HUES64 (cell line): ENCODE results near the gene DEK.
A peak's percentile ranks its signal among the peaks of the same experiment; 100 is the strongest.

Experiments used
- H3K27ac ChIP-seq: 2 replicates; pipeline ENCODE4 v1.7.0; 2013; ENCODE audit warnings: low read depth, low read length, inconsistent platforms
- H3K27me3 ChIP-seq: 2 replicates; pipeline ENCODE4 v1.6.1; 2013; ENCODE audit warnings: mild to moderate bottlenecking, low read length; ENCODE audit not compliant: insufficient read depth
- H3K36me3 ChIP-seq: 2 replicates; pipeline ENCODE4 v1.6.1; 2013; ENCODE audit warnings: mild to moderate bottlenecking, low read length; ENCODE audit not compliant: insufficient read depth
- H3K4me1 ChIP-seq: 2 replicates; pipeline ENCODE4 v1.6.1; 2013; ENCODE audit warnings: mild to moderate bottlenecking, low read length, moderate library complexity; ENCODE audit not compliant: insufficient read depth
- H3K4me3 ChIP-seq: 2 replicates; pipeline ENCODE4 v1.5.1; 2013; ENCODE audit warnings: mild to moderate bottlenecking, low read length, moderate library complexity
- H3K9ac ChIP-seq: 2 replicates; pipeline ENCODE4 v1.6.1; 2013; ENCODE audit warnings: mild to moderate bottlenecking, low read depth, low read length
- H3K9me3 ChIP-seq: 2 replicates; pipeline ENCODE4 v1.6.1; 2013; ENCODE audit warnings: low read depth, low read length; ENCODE audit not compliant: insufficient read depth
- WGBS: fragments of 150-250, 120-280 bp; methylation state at CpG from one replicate; pipeline ENCODE4 v1.1.7; 2013; ENCODE audit warnings: missing lambda C conversion rate; 5-methylcytosine and 5-hydroxymethylcytosine counted together

The DEK gene

GRCh38 chr6:18247002-18247401 lies 17.3 kb downstream of the DEK start:
- no peak overlapping the region for H3K4me3 ChIP-seq
- H3K9ac ChIP-seq = no peak overlapping the region
- H3K27me3 ChIP-seq = no peaks in the 10 kb centered on the region
- no peaks in the 10 kb centered on the region for H3K9me3 ChIP-seq
- H3K27ac ChIP-seq = no peak overlapping the region
- peaks cover 99% of the 10 kb centered on the region for H3K36me3 ChIP-seq
- no peaks in the 10 kb centered on the region for H3K4me1 ChIP-seq

GRCh38 chr6:18246205-18246604 lies 18.1 kb downstream of the DEK start:
- H3K9me3 ChIP-seq = no peaks in the 10 kb centered on the region
- no peak overlapping the region for H3K27ac ChIP-seq
- H3K4me1 ChIP-seq = peaks cover 7% of the 10 kb centered on the region; the same call in 1 of the 2 replicates
- no peak overlapping the region for H3K4me3 ChIP-seq
- peaks cover 99% of the 10 kb centered on the region for H3K36me3 ChIP-seq
- no peak overlapping the region for H3K9ac ChIP-seq
- no peaks in the 10 kb centered on the region for H3K27me3 ChIP-seq

GRCh38 chr6:18245642-18246041 lies 18.7 kb downstream of the DEK start:
- 79% methylated on average over 7 of the region's 7 CpGs for WGBS
- Histone ChIP-seq H3K4me1 (peaks cover 11% of the 10 kb centered on the region), H3K36me3 (peaks cover 99% of the 10 kb centered on the region)

GRCh38 chr6:18245079-18245478 lies 19.3 kb downstream of the DEK start:
- H3K4me3 ChIP-seq = no peak overlapping the region
- H3K27ac ChIP-seq = no peak overlapping the region
- H3K4me1 ChIP-seq = peaks cover 17% of the 10 kb centered on the region
- WGBS = 95% methylated on average over 1 of the region's 1 CpG
- H3K9ac ChIP-seq = no peak overlapping the region
- peaks cover 100% of the 10 kb centered on the region for H3K36me3 ChIP-seq
- H3K27me3 ChIP-seq = no peaks in the 10 kb centered on the region
- H3K9me3 ChIP-seq = no peaks in the 10 kb centered on the region

More at GRCh38 chr6:18245642-18246041, 18.7 kb downstream of the DEK start:
- H3K9ac ChIP-seq = no peak overlapping the region
- H3K27me3 ChIP-seq = no peaks in the 10 kb centered on the region
- H3K9me3 ChIP-seq = no peaks in the 10 kb centered on the region
- no peak overlapping the region for H3K27ac ChIP-seq
- H3K4me3 ChIP-seq = no peak overlapping the region

- no peak overlapping the region for H3K27ac ChIP-seq
- no peak overlapping the region for H3K9ac ChIP-seq
- peaks cover 100% of the 10 kb centered on the region for H3K36me3 ChIP-seq
- H3K9me3 ChIP-seq = no peaks in the 10 kb centered on the region
- no peak overlapping the region for H3K4me3 ChIP-seq
- 88% methylated on average over 2 of the region's 2 CpGs for WGBS
- no peaks in the 10 kb centered on the region for H3K27me3 ChIP-seq
- peaks cover 18% of the 10 kb centered on the region for H3K4me1 ChIP-seq
Measured at GRCh38 chr6:18244251-18244650, 20.1 kb downstream of the DEK start.

- no peak overlapping the region for H3K4me3 ChIP-seq
- no peak overlapping the region for H3K27ac ChIP-seq
- 91% methylated on average over 2 of the region's 3 CpGs for WGBS
- H3K9ac ChIP-seq = no peak overlapping the region
- H3K27me3 ChIP-seq = no peaks in the 10 kb centered on the region
- peaks cover 100% of the 10 kb centered on the region for H3K36me3 ChIP-seq
- peaks cover 18% of the 10 kb centered on the region for H3K4me1 ChIP-seq
- no peaks in the 10 kb centered on the region for H3K9me3 ChIP-seq
Measured at GRCh38 chr6:18243302-18243893, 20.9 kb downstream of the DEK start.

- Histone ChIP-seq H3K9me3 (no peaks in the 10 kb centered on the region), H3K27me3 (no peaks in the 10 kb centered on the region), H3K36me3 (peaks cover 100% of the 10 kb centered on the region), H3K27ac (peak overlapping the region; percentile 6; the same call in 1 of the 2 replicates), H3K4me1 (peaks cover 18% of the 10 kb centered on the region), H3K9ac (no peak overlapping the region), H3K4me3 (no peak overlapping the region)
- 89% methylated on average over 11 of the region's 11 CpGs for WGBS
Measured at GRCh38 chr6:18242062-18242851, 22.1 kb downstream of the DEK start.

GRCh38 chr6:18241208-18242038 lies 22.9 kb downstream of the DEK start:
- peaks cover 100% of the 10 kb centered on the region for H3K36me3 ChIP-seq
- no peaks in the 10 kb centered on the region for H3K27me3 ChIP-seq
- peaks cover 18% of the 10 kb centered on the region for H3K4me1 ChIP-seq
- H3K9me3 ChIP-seq = peaks cover 3% of the 10 kb centered on the region; the same call in 1 of the 2 replicates
- WGBS = 78% methylated on average over 1 of the region's 1 CpG
- H3K9ac ChIP-seq = no peak overlapping the region
- no peak overlapping the region for H3K4me3 ChIP-seq
- H3K27ac ChIP-seq = peak overlapping the region; percentile 6; the same call in 1 of the 2 replicates

GRCh38 chr6:18240230-18240629 lies 24.1 kb downstream of the DEK start:
- peaks cover 18% of the 10 kb centered on the region for H3K4me1 ChIP-seq
- H3K9ac ChIP-seq = no peak overlapping the region
- WGBS = 92% methylated on average over 2 of the region's 2 CpGs
- peaks cover 10% of the 10 kb centered on the region for H3K9me3 ChIP-seq
- no peak overlapping the region for H3K27ac ChIP-seq
- H3K36me3 ChIP-seq = peaks cover 100% of the 10 kb centered on the region
- no peaks in the 10 kb centered on the region for H3K27me3 ChIP-seq
- H3K4me3 ChIP-seq = no peak overlapping the region

GRCh38 chr6:18237167-18237566 lies 27.2 kb downstream of the DEK start:
- 100% methylated on average over 1 of the region's 1 CpG for WGBS
- H3K9ac ChIP-seq = no peak overlapping the region
- H3K27me3 ChIP-seq = no peaks in the 10 kb centered on the region
- H3K36me3 ChIP-seq = peaks cover 87% of the 10 kb centered on the region
- H3K4me1 ChIP-seq = peaks cover 18% of the 10 kb centered on the region
- H3K9me3 ChIP-seq = peaks cover 21% of the 10 kb centered on the region
- H3K4me3 ChIP-seq = no peak overlapping the region
- no peak overlapping the region for H3K27ac ChIP-seq

GRCh38 chr6:18235524-18235923 lies 28.8 kb downstream of the DEK start:
- Histone ChIP-seq H3K27ac (no peak overlapping the region), H3K27me3 (no peaks in the 10 kb centered on the region), H3K9ac (no peak overlapping the region), H3K4me1 (peaks cover 6% of the 10 kb centered on the region; the same call in 1 of the 2 replicates), H3K36me3 (peaks cover 81% of the 10 kb centered on the region), H3K9me3 (peaks cover 26% of the 10 kb centered on the region), H3K4me3 (no peak overlapping the region)
- WGBS = 93% methylated on average over 3 of the region's 3 CpGs
